ENCODE measurements around the gene CASKIN2.

DNA sequence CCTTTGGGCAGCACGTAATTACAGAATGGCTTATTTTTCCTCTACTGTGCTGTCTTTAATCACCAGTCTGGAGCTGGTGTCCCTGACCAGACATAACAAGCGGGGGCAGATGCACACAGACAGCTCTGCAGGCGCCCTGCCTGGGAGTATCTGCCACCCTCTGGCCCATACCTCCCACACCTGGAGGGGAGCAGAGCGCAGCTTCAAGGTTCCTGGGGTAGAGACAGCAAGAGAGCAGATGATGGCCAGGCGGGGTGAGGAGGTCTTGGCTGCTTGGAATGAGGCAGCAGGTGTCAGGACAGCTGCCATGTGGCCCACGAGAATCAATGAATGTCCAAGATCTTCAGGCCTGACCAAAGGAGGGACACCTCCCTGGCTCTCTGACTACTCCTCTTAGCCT is 35.1 kb downstream of the CASKIN2 start:
- no peak for TF ChIP-seq POLR2A (IDR thresholded peaks at IDR 0.05)
- TF ChIP-seq CTCF (IDR thresholded peaks at IDR 0.05) = no peak

Measured in heart left ventricle (tissue), 13 donors.